ENCODE measurements around the gene COX5B. TPM values are rescaled to one million over a fixed set of nuclear protein-coding genes. Genes with fewer than 3 reads are reported as not detected.
A peak's percentile ranks its signal among the peaks of the same experiment; 100 is the strongest.
"Not testable (repeated sequence)": the region's sequence is repeated elsewhere in the genome, so short reads cannot be mapped to it uniquely, and the experiment has no call there.

Gene COX5B
- total RNA-seq = 345 TPM

GRCh38 chr2:97645695-97646629, at the start of gene COX5B:
TSS of gene COX5B (plus strand) at chr2:97646062. CDS start at chr2:97646087, 25 bp downstream.
- DNase-seq (ENCODE audit: low spot score) = peak; percentile 98

- not testable (repeated sequence) for DNase-seq (ENCODE audit: low spot score)
Observed at GRCh38 chr2:97596180-97596579, 49.7 kb upstream of the COX5B start.

- not testable (repeated sequence) for DNase-seq (ENCODE audit: low spot score)
Observed at GRCh38 chr2:97601537-97601936, 44.3 kb upstream of the COX5B start.

- DNase-seq (ENCODE audit: low spot score) = not testable (repeated sequence)
Observed at GRCh38 chr2:97605109-97605508, 40.8 kb upstream of the COX5B start.

GRCh38 chr2:97605524-97606339, 40.1 kb upstream of the COX5B start:
- DNase-seq (ENCODE audit: low spot score) = not testable (repeated sequence)

- DNase-seq (ENCODE audit: low spot score) = not testable (repeated sequence)
Observed at GRCh38 chr2:97608745-97609144, 37.1 kb upstream of the COX5B start.

- DNase-seq (ENCODE audit: low spot score) = not testable (repeated sequence)
Observed at GRCh38 chr2:97611895-97612294, 34.0 kb upstream of the COX5B start.

- not testable (repeated sequence) for DNase-seq (ENCODE audit: low spot score)
Observed at GRCh38 chr2:97615746-97616145, 30.1 kb upstream of the COX5B start.

GRCh38 chr2:97617911-97618310, 28.0 kb upstream of the COX5B start:
- DNase-seq (ENCODE audit: low spot score) = no peak

- not testable (repeated sequence) for DNase-seq (ENCODE audit: low spot score)
Observed at GRCh38 chr2:97618939-97619827, 26.7 kb upstream of the COX5B start.

GRCh38 chr2:97620492-97620891, 25.4 kb upstream of the COX5B start:
- DNase-seq (ENCODE audit: low spot score) = not testable (repeated sequence)

GRCh38 chr2:97622976-97623375, 22.9 kb upstream of the COX5B start:
- not testable (repeated sequence) for DNase-seq (ENCODE audit: low spot score)

GRCh38 chr2:97625354-97626048, 20.4 kb upstream of the COX5B start:
- DNase-seq (ENCODE audit: low spot score) = not testable (repeated sequence)

GRCh38 chr2:97626049-97626430, 19.8 kb upstream of the COX5B start:
- not testable (repeated sequence) for DNase-seq (ENCODE audit: low spot score)

- no peak for DNase-seq (ENCODE audit: low spot score)
Observed at GRCh38 chr2:97644023-97644717, 1.7 kb upstream of the COX5B start.

GRCh38 chr2:97645112-97645694, 659 bp upstream of the COX5B start:
- DNase-seq (ENCODE audit: low spot score) = no peak

- DNase-seq (ENCODE audit: low spot score) = no peak
Observed at GRCh38 chr2:97646977-97647376, 1.1 kb downstream of the COX5B start.

- no peak for DNase-seq (ENCODE audit: low spot score)
Observed at GRCh38 chr2:97651114-97651513, 5.3 kb downstream of the COX5B start.

GRCh38 chr2:97653473-97653872, 7.6 kb downstream of the COX5B start:
- no peak for DNase-seq (ENCODE audit: low spot score)

GRCh38 chr2:97653874-97654273, 8.0 kb downstream of the COX5B start:
- no peak for DNase-seq (ENCODE audit: low spot score)

Measured in mucosa of gallbladder (tissue), 1 donor.